ENCODE data around the gene SMIM41. TPM values are rescaled to one million over a fixed set of nuclear protein-coding genes. Genes with fewer than 3 reads are reported as not detected.

SMIM41 gene
- total and polyA plus RNA-seq, 10 of the 15 experiments (the other 5 are each of a cell fraction or from before 2014, with no cell fraction given), result not detected

DNA sequence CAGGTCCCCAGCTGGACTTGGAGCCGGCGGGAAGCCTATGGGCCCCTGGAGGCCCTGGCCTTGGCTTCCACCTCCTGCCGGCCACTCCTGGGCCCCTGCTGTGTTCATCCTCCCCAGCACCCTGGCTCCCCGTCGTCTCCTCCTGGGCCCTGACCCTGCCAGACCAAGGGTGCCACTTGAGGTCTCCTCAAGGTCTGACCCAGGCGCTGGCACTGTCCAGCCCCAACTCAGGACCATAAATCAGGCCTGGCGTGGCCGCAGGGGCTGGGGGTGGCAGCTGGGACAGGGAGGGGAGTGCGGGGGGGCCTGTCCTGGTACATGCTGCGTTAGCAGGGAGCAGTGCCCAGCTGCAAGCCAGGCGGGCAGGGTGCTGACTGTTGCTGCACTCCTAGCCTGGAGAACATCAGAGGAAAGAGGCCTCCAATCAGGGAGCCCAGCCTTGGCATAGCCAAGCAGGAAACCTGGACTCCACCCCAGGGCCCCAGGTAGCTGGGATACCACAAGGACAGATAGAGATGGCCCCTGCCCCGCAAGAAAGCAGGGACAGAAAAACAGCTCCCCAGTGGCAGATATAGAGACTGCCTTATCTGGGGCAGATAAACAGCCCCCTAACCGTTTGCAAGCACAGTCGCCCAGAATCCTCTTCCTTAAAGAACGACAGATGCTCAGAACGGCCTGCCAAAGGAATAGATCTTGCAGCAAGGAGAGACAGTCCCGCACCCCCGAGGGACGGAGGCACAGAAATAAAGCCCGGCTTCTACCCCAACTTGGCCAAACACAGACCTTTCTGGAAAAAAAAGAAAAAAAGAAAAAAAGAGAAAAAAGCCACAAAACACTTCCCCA is 16.2 kb upstream of the SMIM41 start:
- DNase-seq (ENCODE audit: low read depth, low spot score), result no peak
- Histone ChIP-seq H4K20me1 (ENCODE audit: control insufficient read depth, insufficient read depth) (no peaks in the 10 kb centered on the region), H3K27ac (ENCODE audit: control insufficient read depth, insufficient read depth) (no peak overlapping the region), H2AFZ (ENCODE audit: control insufficient read depth, low read depth, low read length) (no peak overlapping the region), H3K9ac (ENCODE audit: control insufficient read depth, insufficient read depth, low read length) (no peak overlapping the region), H3K79me2 (ENCODE audit: control insufficient read depth, insufficient read depth, low read length) (no peaks in the 10 kb centered on the region), H3K4me3 (no peak overlapping the region), H3K36me3 (ENCODE audit: control insufficient read depth in 2 of 2, insufficient read depth in 2 of 2, low read length in 1 of 2) (no peaks in the 10 kb centered on the region; a peak in 1 of 4 replicates), H3K9me3 (replicated peaks; ENCODE audit: control insufficient read depth, insufficient read depth, low read length) (no peaks in the 10 kb centered on the region), H3K4me1 (ENCODE audit: control insufficient read depth, insufficient read depth, low read length) (no peaks in the 10 kb centered on the region), H3K4me2 (ENCODE audit: control insufficient read depth, insufficient read depth) (no peak overlapping the region), H3K27me3 (replicated peaks in 1 of 2; ENCODE audit: control insufficient read depth in 2 of 2, insufficient read depth in 2 of 2, low read length in 1 of 2) (no peaks in the 10 kb centered on the region; a peak in 2 of 4 replicates)
- ChIA-PET CTCF (interaction anchor here (15.1 kb wide), 1 partner anchor 37 kb away, joined by 208 read pairs; no protein-coding TSS in a partner anchor), RAD21 (ENCODE audit: unreplicated experiment) (no interaction called here), SMC1A (ENCODE audit: uncharacterized antibody, unreplicated experiment) (interaction anchor here (1.2 kb wide), 1 partner anchor 40 kb away, joined by 3 read pairs; no protein-coding TSS in a partner anchor), POLR2A (no interaction called here)
- in situ Hi-C loops (cut with MboI) (no loop called here), intact Hi-C loops (cut with micrococcal nuclease; ENCODE audit: unreplicated experiment) (no loop called here)
- WGBS (ENCODE audit: insufficient coverage, insufficient replicate concordance, low lambda C conversion rate, missing lambda C conversion rate), result 27% methylated on average over 17 of the region's 20 CpGs
- no peak for ATAC-seq
- no peak for FAIRE-seq
- BruUV-seq (replicated peaks), result no TSS peak
- TF ChIP-seq CREB1 (IDR thresholded peaks at IDR 0.05; ENCODE audit: low read depth), result no peak
- TF ChIP-seq MLLT1 (IDR thresholded peaks at IDR 0.05), result no peak
- TF ChIP-seq MTA2 (IDR thresholded peaks at IDR 0.05; ENCODE audit: low read depth), result no peak
- no peak for TF ChIP-seq NR2C2 (IDR thresholded peaks at IDR 0.05; ENCODE audit: borderline replicate concordance, control insufficient read depth, insufficient read length, low read depth)
- no peak for TF ChIP-seq HCFC1 (IDR thresholded peaks at IDR 0.05; ENCODE audit: low read length)
- no peak for TF ChIP-seq REST (IDR thresholded peaks at IDR 0.05; ENCODE audit: low read depth, low read length)
- no peak for TF ChIP-seq STAT3 (IDR thresholded peaks at IDR 0.05; ENCODE audit: low read depth, low read length)
- TF ChIP-seq ZZZ3 (IDR thresholded peaks at IDR 0.05; ENCODE audit: control insufficient read depth, insufficient read length, low read depth), result no peak
- TF ChIP-seq, protein P1, sequence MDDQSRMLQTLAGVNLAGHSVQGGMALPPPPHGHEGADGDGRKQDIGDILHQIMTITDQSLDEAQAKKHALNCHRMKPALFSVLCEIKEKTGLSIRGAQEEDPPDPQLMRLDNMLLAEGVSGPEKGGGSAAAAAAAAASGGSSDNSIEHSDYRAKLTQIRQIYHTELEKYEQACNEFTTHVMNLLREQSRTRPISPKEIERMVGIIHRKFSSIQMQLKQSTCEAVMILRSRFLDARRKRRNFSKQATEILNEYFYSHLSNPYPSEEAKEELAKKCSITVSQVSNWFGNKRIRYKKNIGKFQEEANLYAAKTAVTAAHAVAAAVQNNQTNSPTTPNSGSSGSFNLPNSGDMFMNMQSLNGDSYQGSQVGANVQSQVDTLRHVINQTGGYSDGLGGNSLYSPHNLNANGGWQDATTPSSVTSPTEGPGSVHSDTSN (IDR thresholded peaks at IDR 0.05; ENCODE audit: insufficient replicate concordance, low read depth, low read length), result no peak
- TF ChIP-seq KLF5 (IDR thresholded peaks at IDR 0.05; ENCODE audit: partially characterized antibody), result no peak
- TF ChIP-seq, protein P2, sequence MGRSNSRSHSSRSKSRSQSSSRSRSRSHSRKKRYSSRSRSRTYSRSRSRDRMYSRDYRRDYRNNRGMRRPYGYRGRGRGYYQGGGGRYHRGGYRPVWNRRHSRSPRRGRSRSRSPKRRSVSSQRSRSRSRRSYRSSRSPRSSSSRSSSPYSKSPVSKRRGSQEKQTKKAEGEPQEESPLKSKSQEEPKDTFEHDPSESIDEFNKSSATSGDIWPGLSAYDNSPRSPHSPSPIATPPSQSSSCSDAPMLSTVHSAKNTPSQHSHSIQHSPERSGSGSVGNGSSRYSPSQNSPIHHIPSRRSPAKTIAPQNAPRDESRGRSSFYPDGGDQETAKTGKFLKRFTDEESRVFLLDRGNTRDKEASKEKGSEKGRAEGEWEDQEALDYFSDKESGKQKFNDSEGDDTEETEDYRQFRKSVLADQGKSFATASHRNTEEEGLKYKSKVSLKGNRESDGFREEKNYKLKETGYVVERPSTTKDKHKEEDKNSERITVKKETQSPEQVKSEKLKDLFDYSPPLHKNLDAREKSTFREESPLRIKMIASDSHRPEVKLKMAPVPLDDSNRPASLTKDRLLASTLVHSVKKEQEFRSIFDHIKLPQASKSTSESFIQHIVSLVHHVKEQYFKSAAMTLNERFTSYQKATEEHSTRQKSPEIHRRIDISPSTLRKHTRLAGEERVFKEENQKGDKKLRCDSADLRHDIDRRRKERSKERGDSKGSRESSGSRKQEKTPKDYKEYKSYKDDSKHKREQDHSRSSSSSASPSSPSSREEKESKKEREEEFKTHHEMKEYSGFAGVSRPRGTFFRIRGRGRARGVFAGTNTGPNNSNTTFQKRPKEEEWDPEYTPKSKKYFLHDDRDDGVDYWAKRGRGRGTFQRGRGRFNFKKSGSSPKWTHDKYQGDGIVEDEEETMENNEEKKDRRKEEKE (IDR thresholded peaks at IDR 0.05), result no peak
- no peak for TF ChIP-seq ATF7 (IDR thresholded peaks at IDR 0.05; ENCODE audit: low read depth)
- TF ChIP-seq EP300 (IDR thresholded peaks at IDR 0.05; ENCODE audit: borderline replicate concordance in 1 of 2, control insufficient read depth in 1 of 2, low read depth in 2 of 2, low read length in 2 of 2), result no peak
- no peak for TF ChIP-seq HDAC2 (IDR thresholded peaks at IDR 0.05)
